GM04503 (cell line): ENCODE results near the gene CACNA2D2.

Source experiments
- DNase-seq: peaks from one replicate; pipeline ENCODE4 v3.0.0-alpha.2; 2012; ENCODE audit warnings: low read depth

The CACNA2D2 gene

DNA sequence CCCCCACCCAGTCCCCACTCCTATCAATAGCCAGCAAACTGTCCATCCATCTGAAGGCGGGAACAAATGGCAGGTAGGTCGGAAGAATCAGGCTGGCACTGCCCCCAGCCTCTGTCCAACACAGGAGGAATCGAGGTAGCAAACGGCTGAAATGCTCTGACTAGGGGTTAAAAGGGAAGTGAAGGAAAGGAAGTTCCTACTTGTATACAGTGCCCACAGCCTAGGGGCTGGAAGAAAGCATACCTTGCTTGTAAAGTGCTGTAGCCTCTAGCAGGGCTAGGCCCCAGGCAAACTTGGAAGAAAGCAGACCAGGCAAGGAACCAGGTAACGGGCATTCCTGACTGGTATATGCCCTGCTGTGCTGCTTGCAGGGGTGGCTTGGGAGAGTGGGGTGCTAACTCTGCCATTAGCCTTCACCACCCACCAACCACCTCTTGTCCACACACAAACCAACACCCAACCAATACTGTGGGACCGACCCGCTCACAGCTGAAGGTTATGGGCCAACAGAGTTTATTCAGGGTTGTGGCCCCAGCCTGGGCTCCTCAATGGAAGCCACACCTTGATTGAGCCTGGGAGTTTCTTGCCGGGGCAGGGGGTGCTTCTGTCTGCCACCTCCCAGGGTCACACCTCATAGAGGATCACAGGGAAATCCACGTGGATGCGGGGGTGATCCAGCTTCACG lies 177.8 kb downstream of the CACNA2D2 start:
- no peak for DNase-seq

DNA sequence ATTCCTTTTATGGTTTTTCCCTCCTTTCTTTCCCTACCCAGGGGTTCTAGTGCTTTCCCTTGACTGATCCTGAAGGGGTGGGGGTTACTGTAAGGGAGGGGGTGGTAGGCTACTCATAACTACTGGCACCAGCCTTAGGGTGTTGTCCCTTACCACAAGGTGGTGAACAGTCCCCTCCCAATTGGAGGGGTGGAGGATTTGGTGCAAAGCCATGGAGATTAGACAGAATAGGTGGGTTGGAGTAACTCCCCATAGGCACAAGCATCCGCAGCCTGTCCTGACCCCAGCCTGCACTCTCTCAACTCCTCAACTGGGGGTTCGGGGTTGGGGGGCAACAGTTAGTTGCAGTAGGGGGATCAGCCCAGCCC lies 178.3 kb downstream of the CACNA2D2 start:
- no peak for DNase-seq

DNA sequence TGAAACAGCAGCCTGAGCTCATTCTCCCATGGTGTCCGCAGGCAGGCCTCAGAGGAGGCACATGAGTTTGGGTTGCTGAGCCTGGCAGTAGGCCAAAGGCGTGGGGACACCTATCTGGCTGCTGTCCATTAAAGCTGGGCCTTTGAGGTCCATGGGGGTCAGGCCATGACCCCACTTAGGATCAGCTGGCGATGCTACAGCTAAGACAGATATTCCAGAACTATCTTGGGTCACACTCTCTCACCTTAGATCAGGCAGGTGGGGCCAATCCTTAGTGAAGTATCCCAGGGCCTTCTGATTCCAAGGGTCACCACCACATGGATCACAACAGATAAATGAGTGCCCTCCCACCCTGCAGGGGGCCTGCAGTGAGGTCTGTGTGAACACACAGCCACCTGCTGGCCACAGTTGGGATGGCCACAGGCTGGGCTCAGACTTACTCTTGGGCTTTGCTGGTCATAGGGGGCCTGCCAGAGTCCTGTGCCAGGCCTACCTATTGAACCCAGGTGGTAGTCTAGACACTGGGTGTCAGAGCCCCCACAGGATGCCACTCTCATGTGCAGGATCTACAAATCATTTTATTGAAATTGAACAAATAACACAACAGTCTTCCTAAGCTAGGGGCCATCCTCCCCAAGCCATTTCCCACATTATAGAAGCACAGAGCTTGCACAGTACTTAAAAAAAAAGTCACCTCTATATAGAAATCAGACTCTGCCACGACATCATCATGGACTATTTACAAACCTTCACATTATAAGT lies 178.9 kb downstream of the CACNA2D2 start:
- DNase-seq = no peak

DNA sequence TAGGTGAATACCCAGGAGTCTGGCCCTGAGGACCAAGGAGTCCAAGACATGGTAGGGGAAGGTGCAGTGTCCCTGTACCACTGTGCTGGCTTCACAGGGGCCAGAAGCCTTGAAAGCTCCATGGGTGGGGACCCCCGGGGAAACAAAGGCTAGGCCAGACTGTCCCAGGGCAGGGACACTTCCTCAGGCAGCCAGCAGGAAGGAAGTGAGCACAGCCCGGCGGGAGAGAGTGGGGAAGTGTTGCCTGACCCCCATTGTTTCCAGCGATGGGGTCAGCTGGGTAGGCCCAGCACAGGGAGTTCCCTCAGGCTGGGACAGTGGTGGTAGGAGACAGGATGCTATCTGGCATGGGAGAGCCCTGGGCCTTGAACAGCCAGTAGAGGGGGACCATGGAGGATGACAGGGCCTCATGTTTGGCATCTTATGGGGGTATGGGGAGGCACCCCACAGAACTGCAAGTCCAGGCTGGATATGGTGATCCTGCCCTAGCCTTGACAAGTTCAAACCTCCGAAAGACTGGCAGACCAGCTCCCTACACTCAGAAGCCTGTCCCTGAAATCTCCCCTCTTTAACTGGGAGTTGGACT lies 179.7 kb downstream of the CACNA2D2 start:
- no peak for DNase-seq

DNA sequence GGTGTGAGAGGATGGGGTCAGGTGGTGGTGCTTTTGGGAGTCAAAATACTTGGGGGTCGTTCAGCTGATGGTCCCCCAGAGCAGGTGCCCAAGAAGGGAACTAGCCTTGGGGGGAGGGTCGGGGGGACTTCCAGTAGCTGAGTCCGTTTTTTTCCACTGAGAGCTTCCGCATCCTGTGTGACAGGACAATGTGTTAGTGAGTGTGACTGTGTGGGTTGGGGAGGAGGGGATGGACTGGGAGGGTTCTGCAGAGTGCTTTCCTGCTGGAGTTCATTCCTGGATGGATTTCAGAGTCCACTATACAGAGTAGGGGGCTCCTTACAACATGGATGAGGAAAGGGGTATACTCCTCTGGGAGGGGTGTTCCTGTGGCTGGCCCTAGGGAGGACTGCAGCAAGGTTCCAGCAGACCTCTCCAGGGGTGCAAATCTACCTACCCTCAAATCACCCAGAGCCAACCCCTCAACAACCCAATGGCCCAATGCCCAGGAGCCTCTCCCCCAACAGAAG lies 180.3 kb downstream of the CACNA2D2 start:
- no peak for DNase-seq

DNA sequence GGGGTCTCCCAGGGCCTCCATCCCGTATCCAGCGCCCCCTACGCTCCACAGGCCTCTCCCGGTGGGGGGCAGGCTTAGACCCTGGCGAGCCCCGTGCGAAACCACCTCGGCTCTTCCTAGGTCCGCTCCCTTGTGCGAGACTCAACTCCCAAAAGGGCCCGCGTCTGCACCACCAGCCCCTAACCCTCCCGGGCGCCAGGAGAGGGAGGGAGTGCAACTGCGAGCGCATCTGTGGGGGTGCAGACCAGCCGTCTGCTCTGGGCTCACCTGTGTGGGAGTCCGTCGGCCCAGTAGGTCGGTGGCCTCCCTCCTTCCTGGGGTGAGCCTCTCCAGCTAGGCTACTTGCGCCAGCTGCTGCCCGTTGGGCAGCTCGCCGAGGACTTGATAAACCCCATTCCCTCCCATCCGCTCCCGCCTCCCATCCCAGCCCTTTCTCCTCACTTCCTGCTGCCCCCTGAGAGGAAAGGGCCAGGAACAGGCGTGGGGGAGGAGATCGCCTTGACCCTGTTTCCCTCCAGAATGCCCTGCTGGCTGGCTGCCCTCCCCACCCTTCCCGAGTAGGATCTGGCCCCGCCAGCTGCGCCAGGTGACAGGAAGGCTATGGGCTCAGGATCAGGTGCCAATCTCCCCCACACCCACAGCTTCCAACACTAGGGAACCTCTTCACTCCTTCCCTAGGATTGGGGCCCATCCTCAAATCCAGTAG lies 180.9 kb downstream of the CACNA2D2 start, which contains the start of gene HYAL2:
TSS of gene HYAL2 (minus strand) at position 360 of the 706 bp plus-strand sequence. CDS start 2,256 bp downstream, outside the sequence.
- DNase-seq = no peak

DNA sequence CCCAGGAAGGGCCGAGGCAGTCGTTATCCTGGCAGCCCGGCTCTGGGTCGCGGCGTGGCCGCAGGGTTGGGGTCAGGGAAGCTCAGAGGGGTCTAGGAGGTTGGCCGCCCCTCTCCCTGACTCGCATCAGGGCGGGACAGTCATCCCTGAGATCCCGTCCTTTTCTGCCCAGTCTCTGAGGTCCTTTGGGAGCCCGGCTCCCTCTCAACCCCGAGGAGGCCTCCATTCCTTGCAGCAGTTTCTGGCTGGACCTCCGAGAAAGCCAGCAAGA lies 181.4 kb downstream of the CACNA2D2 start:
- DNase-seq = no peak

DNA sequence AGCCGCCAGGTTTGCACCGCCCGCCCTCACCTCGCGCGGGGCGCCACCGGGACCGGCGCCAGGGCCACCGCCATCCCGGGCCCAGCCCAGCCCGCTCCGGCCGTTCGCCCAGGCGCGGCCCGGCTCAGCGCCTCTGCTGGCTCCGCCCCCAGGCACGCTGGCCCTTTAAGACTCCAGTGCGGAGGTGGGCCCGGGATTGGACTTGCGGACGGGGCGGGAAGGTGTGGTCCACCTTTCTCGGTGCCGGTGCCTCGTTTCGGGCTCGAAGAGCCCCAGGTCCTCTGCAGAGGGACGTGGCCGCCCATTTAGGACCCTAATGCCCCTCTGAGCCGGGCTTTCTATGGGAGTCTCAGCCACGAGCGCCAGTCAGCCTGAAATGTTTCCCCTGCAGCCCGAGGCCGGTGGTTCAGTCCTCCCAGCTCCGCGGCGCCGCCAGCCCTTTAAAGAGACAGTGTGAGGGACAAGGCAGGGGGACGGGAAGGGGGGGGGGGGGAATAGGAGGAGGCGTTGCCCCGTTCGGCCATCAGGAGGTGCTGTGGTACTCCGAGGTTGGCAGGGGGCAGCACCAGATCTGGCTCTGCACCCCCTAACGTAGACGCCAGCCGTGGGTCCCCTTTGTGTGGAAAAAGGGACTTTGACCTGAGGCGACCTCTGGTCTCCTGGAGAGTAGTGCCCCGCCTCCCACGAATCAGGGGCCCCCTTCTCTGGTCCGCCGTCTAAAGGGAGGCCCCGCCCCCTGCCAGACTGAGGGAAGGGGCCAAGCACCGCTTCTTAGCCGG lies 181.9 kb downstream of the CACNA2D2 start:
- no peak for DNase-seq

DNA sequence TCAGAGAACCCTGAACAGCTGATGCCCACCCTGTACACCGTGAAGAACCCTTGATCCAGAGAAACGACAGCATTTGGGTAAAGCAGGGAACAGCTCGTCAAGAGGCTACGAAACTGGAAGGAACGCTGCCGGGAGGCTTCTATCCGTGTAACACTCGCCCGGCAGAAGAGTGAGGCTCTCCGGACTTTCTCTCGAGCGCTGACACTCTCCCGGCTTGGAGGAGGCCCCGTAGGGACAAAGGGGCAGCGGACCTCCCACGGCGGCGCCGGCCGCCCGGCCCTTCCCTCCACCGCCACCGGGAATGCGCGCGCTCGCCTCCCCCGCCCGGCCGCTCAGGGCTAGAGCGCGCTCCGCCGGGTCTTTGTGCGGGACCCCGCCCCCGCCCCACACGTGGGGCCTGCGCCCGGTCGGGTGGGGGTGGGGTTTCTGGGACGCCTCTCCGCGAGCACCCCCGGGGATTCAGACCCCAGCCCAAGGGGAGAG lies 182.5 kb downstream of the CACNA2D2 start:
- DNase-seq = no peak

DNA sequence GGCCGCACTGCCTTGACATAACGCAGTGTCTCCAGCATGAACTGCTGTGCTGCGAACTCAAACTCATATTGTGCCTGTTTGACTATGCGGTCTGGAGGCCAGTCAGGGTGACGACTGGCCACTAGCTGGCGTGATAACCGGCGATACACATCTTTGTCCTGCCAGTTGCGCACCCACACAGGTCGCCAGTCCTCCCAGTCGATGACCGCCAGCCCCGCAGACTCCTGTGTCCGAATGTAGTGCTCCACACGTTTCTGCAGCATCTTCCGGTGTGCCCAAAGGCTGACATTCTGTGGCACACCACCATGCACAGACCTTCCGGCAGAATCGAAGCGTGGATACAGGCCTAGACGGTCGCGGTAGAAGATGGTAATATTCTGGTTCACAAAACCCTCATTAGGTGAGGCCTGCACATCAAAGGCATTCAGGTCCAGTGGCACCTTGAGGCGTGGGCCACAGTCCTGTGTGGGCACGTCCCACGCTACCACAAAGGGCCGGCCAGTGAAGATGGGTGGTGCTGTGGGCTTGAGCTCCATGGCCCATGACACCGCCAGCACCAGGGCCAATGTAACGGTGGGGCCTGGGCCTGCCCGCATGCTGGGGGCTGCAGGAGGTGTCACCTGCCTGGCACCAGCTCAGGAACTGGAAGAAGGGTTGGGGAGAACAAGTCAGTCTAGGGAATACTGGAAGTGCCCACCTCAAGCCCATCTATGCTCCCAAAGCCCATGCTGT lies 183.4 kb downstream of the CACNA2D2 start:
- DNase-seq = no peak

DNA sequence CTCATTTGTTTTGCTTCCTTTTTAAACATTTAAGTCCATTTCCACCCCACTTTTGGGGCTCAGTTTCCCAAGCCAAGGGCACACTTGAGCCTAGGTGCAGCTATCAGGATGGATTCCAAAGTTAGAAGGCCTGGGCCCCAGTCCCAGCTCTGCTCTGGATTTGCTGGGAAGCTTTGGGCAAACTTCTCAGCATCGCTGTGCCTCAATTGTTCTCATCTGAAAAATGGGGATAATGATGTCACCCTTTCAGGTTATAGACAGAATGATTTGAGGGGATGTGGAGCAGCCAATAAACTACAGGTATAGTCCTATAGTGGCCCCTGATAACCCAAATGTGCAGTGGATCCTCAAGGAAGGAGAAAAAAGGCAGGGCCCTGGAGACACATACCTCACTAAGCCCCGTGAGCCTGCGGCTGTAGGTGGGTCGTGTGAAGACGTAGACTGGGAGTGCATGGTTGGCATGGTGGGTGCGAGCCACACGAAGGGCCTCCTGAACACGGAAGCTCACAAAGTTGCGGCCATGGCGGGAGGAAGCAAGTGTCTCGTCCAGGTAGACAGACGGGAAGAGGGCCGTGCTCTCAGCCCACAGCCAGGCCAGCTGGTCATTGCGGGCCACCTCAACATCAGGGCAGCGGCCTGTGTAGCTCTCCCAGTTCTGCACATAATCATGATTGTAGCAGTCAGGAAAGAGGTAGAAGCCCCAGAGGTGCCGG lies 184.1 kb downstream of the CACNA2D2 start:
- DNase-seq = no peak

DNA sequence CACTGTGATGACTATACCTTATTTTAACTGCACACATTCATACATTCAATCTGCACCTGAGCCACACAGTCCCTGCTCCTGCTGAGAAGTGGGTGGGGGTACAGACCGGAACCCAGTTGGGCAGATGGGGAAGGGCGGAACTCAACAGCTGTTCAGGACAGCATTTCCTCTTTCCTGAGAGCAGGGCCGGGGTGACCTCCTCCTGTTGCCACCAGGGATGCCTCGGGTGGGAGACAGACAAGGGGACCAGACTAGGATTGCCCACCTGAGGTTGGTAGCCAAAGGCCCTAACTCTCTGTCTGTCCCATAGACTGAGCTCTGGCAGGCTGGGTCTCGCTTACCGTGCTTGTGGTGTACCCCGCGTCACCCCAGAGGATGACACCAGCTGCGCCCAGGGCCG lies 184.8 kb downstream of the CACNA2D2 start:
- DNase-seq = no peak

DNA sequence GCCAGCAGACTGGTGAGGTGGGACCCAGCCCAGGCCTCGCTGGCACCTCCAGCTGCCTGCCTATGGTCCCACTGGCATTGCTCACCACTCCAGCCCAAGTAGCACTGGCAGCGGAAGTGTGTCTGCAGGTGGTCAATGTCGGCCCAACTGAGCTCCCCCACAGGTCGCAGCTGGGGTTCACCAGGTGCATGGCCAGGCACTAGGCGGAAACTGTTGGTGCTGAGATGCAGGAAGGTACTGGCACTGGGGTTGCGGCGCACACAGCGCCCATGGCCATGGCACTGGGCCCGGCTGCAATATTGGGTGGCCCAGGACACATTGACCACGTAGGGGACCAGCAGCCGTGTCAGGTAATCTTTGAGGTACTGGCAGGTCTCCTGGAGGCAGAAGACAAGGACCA lies 185.3 kb downstream of the CACNA2D2 start:
- no peak for DNase-seq

DNA sequence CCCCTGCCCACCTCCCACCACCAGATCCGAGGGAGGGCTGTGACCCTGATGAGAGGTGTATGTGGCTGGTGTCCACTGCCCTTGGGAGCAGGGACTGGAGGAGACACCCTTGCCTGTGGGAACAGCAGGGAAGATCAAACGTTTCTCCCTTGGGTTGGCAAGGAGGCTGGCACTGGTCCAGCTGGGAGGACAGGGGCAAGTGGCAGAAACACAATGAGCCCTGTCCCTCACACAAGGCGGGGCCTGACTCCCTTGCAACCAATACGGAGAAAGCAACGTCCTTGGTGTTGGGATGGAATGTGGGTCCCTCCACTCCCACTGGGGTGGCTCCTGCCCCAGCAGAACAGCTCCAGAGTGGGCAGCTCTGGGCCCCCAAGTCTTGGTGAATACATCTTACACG lies 186.1 kb downstream of the CACNA2D2 start:
- no peak for DNase-seq

DNA sequence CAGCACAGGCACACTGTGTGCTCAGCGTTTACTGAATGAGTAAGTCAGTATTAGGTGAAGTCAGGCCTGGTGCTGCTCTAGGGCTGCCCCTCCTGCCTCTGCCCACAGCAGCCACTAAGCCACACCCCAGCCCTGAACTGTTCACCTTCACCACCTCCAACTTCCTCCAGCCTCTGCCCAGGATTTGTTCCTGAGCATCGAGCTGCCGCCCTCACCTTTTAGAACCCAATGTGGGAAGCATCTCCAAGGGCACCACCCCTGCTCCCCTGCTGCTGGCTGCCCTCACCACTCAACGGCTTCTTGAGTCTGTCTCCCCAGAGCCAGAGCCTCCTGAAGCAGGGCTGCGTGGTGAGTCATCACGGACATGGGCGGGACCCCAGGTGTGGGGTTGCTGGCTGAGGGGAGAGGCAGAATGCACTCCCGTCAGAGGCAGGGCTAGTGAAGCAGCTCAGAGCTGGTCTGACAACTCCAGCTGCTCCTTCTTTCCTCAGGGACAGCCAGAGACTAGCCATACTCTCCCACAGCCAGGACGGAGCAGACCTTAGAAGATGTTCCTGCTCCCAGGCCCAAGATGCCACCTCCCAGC lies 186.7 kb downstream of the CACNA2D2 start:
- no peak for DNase-seq

DNA sequence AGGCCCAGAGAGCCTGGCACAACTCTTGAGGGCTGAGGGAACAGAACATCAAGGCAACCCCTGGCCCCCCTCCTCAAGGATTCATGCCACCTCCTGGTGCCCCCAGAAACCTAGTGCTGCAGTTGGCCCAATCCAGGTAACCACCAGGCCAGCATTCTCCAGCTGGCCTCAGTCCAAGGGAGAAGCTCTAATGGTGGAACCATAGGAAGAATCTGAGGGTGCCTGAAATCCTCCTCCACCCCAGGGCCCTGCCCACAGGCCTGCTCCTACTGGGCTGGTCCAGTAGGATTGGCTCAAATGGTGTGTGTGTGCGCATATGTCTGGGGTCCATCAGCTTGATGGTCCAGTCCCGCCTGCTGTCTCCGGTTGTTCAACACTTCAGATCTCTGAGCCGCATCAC lies 188.6 kb downstream of the CACNA2D2 start:
- no peak for DNase-seq

DNA sequence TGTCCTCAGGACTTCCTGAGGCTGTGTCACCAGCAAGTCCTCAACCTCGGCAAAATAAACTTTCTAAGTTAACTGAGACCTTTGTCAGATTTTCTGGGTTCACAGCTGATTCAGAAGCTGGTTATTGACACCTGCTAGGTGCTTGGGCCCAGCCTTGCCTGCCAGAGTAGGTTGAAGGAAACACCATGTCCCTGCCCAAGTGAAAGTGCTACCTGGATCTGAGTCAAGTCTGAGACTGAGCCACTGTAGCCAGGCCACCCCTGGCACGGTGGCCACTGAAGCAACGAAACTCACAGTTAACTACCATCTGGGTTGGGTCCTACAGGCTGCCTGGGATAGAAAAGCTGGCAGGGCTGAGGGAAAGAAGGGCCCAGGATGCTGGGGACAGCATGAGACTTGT lies 189.1 kb downstream of the CACNA2D2 start:
- no peak for DNase-seq
